GM18867 (cell line): ENCODE results near the gene TTC28.

ENCODE experiments used
- ATAC-seq: cut with Tn5 transposase; IDR thresholded peaks from one replicate; pipeline ENCODE4 v1.9.1; 2021; ENCODE audit warnings: mild to moderate bottlenecking, moderate library complexity; ENCODE audit not compliant: unreplicated experiment

Gene TTC28

DNA sequence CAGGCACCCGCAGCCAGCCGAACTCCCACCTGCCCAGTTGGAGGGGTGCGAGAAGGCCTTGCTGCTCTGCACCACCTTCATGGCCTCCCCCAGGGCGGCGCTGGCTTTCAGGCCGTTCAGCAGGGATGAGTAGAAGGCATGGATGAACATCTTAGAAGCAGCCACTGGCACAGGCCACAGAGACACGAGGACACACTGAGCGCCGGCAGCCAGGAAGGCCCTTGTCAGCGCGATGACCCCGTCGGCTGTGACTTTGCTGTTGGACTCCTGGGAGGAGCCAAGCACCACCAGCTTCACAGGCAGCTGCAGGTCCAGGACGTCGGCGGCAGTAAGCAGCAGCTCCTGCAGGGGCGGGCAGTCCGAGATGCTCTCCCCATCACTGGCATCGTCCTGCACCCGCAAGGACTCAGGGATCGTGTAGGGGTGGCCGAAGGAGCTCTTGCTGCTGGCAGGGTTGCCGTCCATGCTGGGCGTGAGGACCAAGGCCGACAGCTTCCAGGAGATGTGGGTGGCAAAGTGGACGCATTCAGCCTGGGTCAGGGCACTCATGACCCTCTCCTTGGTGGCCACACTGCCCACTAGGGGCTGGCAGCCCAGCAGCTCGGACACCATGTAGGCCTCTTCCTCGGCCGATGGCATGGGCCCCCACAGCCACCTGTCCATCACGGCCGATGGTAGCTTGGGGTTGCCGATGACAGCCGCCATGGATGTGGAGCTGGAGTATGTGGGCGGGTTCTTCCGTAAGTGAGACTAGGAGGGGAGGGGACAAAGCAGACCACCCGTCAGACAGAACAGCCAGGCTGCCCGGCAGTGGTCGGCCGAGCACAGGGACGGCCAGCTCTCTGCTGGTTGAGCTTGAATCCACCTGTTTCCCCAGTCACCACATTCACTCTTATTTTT, 680.9 kb downstream of the TTC28 start:
- no peak for ATAC-seq

DNA sequence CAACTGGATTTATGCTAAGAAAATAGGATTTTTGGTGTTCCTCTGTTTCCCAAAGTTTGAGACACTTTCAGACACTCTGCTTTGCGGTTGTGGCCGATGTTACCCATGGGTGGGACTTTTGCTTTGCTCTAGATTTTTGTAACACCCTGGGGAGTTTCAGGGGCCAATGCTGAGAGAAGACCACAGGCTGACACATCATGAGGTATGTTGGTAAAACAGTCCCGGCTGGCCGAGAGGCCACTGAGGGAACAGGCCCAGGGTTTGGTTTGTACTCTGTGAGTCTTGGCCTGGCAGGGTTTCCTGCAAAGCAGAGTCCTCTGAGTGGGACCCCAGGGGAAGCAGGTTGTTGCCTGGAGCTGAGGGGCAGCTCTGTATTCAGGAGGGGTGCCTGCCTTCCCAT, 682.1 kb downstream of the TTC28 start:
- ATAC-seq, result no peak

DNA sequence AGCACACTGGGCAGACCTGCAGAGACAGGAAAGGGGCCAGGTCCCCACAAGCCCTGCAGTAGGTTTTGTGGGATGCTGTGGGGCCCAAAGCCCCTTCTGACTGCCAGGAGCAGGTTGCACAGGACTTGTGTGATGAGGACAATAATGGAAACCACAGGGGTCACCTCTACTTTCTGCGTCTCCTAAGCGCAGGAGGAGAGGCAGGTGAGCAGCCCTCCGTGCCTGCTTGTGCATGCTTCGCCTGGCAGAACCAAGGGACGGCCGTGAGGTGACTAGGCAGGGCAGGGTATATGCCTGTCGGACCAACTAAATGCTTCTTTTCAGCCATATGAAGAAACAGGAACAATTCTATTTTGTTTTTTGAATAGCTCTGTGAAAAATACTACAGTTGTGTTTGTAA, 682.7 kb downstream of the TTC28 start:
- ATAC-seq, result no peak

- no peak for ATAC-seq
Measured at GRCh38 chr22:27996529-27996925, 683.1 kb downstream of the TTC28 start.

DNA sequence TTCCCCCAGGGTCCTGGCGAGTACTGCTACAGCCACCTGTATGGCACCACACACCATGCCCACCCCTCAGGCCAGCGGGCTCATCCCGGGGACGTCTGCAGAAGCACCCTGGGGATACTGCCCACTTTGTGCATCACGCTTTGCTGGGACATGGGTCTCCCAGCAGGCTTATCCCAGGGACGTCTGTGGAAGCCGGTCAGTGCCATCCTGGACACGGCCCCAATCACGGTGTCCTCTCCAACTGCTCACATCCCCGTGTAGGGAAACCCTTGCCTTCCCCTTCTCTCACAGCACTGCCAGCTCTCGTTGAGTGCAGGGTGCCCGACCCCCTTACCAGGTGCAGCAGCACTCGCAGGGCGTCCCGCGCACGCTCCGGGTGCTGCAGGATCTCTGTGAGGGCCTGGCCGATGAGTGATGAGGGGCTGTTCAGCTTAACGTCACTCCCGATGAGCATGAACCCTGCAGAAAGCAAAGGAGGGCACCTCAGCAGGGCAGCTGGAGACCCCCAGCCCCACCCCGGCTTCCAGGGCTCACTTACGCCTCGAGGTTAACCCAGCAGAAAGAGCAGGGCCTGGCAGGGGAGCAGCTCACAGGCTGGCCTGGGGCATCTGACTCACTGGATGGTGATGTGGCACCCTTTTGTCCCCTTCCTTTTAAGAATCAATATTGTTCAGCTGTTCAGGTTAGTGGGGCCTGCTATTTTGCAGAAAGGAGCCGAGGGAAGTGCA, 683.7 kb downstream of the TTC28 start:
- no peak for ATAC-seq

DNA sequence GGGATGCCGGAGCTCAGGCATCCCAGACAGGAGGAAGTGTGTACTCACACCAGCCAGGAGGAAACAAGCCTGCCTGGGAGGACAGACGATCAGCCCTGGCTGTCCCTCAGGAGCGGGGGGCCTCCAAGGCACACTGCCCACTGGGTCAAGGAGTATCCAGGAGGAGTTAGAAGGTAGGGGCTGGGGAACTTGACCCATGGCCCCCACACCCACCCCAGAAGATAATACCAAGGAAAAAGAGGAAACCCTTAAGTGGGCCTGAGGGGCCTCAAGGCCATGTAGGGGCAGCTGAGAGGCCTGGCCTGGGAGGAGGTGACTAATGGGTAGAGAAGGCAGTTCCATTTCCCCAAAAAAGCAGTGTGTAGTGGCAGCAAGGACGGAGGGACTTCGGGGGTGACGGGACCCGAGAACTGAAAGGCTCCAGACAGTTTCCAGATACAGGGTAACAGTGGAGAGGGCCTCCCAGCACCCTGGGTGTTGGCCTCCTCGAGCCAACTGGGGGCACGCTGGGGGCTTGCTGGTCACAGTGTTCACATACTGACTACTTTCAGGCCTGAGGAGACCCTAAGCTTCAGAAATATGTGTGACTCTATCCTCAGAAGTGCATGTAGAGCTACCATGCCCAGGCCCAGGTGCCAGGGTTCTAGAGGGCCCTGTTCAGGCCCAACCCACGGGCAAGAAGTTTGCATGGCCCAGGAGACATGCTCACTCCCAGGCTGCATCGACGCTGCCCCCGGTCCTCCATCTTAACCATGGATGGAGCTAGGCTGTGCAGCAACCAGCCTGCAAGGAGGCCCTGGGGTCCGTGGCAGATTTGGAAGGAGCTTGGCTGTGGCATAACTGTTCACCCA, 684.9 kb downstream of the TTC28 start:
- no peak for ATAC-seq

- ATAC-seq, result no peak
Measured at GRCh38 chr22:27993774-27994350, 685.8 kb downstream of the TTC28 start.

GRCh38 chr22:27993201-27993635, 686.4 kb downstream of the TTC28 start:
- ATAC-seq, result no peak

DNA sequence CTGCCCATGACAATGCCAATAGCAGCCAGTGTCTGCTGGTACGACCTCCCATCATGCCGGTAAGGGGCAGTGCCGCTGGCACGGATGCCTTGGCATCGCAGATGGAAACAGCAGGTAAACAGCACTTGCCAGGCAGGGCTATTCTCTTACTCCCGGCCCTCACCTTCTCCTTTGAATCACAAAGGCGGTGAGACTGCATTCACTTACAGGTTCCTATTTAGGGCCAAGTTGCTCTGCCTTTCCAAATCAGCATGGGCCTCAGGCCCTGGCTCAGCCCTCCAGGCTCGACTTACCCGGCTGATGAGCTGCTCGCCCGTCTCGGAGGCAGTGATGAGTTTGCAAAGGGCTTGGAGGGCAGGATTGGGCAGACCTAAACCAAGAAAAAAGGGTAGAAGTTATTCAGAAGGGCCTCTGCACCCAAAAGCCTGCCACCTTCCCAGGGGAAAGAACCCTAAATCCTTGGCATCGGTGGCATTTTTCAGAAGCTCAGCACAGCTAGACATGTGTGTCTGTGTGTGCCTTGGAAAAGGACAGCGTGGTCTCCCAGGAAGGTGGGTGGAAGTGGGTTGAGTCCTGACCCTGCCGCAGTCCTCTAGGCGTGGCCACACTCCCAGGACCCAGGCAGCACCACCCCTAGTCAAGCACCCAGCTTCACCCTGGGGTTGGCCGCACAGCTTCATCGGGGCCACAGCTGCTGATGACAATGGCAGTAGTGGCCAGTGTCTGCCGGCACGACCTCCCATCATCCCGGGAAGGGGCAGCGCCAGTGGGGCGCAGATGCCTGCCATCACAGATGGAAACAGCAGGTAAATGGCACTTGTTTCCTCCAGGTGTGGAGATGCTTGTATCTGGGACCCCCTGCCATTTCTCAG, 687.1 kb downstream of the TTC28 start:
- ATAC-seq, result no peak

DNA sequence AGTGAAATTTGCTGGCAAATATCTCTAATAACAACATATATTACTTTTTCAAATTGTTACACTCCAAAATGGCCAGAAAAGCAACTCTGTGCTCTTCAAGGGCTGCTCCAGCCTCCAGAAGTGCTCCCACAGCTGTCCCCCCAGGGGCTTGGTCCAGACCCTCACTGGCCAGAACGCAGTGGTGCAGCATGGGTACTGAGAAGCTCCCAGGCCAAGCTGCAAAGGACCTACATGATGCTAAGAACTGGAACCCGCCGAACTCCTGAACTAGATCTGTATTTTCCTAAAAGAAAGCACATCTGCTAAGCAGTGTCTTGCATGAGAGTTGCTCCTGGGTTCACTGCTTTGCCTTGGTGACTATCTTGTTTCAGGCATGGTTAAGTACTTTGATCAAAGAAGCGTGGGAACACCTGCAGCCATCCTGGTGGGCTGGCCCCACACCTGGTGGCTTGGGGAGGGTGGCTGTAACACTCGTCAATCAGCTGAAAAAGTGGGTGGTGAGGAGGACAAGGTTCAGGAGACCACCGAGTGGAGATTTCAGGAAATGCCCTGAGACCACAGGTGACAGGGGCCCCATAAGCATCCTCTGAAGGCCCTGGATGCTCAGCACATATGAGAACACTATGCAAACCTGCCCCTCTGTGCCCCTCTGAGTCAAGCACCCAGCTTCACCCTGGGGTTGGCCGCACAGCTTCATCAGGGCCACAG, 687.9 kb downstream of the TTC28 start:
- no peak for ATAC-seq

GRCh38 chr22:27990879-27991278, 688.8 kb downstream of the TTC28 start:
- no peak for ATAC-seq

DNA sequence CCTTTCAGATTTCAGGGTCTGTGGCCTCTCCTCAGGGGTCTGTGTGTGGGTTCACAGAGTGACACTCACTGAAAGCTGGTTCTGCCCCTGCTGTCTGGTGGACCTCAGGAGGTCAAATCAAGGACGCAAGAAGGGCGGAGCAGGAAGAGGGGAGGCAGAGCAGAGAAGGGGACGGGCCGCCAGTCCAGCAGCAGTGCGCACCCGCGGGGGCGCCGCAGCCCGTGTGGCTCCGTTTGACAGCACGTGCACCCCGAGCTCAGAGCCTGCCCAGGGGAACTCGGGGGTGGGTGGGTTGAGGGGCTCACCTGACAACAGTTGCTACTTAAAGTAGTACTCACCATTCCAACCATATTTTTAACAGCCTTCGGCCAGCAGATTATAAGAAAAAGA, 689.2 kb downstream of the TTC28 start:
- no peak for ATAC-seq

- no peak for ATAC-seq
Measured at GRCh38 chr22:27989758-27990450, 689.7 kb downstream of the TTC28 start.

DNA sequence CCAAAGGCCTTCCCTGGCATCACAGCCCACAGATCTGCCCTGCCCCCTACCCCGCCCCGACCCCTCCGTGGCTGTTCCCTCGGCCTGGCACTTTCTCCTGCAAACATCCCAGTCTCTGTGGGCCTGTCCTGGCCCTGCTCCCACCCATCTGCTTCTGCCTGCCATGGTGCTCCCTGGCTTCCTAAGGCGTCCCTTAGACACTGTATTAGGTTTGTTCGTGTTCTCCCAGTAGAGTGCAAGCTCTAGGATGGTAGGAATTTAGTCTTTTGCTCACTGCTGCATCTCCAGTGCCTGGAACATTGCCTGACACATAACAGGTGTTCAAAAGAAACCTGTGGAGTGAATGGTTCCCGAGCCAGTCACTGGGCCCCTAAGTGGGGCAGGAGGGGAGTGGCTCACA, 690.9 kb downstream of the TTC28 start:
- ATAC-seq, result no peak

DNA sequence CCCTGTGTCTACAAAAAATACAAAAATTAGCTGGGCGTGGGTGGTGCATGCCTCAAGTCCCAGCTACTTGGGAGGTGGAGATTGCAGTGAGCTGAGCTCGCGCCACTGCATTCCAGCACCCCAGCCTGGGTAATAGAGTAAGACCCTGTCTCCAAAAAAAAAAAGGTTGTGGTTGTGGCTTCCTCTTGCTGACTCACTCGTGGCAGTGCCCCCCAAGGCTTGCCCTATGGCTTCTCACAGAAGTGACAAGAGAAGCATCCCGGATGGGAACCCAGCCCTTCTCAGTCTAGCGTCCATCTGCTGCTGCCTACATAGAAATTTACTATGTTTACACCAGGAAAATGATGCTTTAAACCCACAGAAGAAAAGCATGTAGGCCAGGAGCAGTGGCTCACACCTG, 692.1 kb downstream of the TTC28 start:
- ATAC-seq, result no peak

DNA sequence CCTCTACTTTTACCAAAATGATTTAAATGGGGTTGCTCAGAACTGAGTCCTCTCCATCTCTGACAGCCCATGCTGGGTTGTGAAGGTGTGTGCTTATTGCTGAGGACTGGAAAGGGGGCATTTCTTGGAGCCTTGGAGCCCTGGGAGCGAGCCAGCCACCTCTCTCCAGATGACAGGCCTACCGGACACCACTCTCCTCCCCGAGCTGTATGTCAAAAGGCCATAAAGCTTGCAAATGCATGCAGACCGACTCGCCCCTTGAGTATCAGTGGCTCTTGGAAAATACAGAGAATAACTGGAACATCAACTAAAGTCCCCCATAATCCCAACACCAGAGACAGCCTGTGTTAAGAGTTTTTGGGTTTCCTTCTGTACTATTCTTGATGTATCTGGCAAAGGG, 692.7 kb downstream of the TTC28 start:
- ATAC-seq, result no peak

DNA sequence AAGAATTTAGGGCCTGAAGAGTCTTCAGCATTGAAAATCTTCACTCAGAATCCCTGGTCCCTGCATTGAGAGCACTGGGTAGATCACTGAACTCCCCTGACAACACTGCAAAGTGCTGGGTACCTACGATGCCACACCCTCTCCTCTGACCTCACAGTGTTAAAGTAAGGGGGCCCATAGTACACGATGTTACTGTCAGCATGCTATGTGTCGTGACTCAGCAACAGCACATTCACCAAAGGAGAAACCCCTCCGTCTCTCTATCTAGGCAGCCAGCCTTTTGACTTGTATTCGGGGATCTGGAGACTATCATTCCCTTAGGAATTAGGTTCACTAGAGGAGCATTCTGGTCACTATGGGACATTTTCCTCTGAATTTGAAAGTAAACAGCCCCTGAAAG, 693.2 kb downstream of the TTC28 start:
- no peak for ATAC-seq

GRCh38 chr22:27985323-27986275, 694.0 kb downstream of the TTC28 start:
- no peak for ATAC-seq
